A549 (cell line): ENCODE results near the gene COPZ1.

Source experiments
- ESRRA ChIP-seq: fragments of 150-350 bp; IDR thresholded peaks from 2 replicates; pipeline ENCODE4 v1.6.1; 2014; ENCODE audit warnings: mild to moderate bottlenecking, low read length, borderline replicate concordance
- HDAC2 ChIP-seq: fragments of 200-600 bp; sonication (generic); IDR thresholded peaks from 2 replicates; pipeline ENCODE4 v1.6.1; 2016
- MAX ChIP-seq: IDR thresholded peaks from 2 replicates; pipeline ENCODE4 v1.6.1; 2012
- MYC ChIP-seq: IDR thresholded peaks from 2 replicates; pipeline ENCODE4 v1.6.1; 2012; ENCODE audit warnings: mild to moderate bottlenecking, inconsistent platforms, low read length, improper control_type of control experiment, borderline replicate concordance
- NFE2L2 ChIP-seq: fragments of 150-350 bp; conservative IDR thresholded peaks from 2 replicates; pipeline ENCODE4 v1.6.1; 2014; ENCODE audit warnings: low read length
- PHF8 ChIP-seq: fragments of 200-600 bp; sonication (generic); IDR thresholded peaks from 2 replicates; pipeline ENCODE4 v1.6.1; 2016; ENCODE audit warnings: low read depth, mild to moderate bottlenecking, antibody characterized with exemption, moderate library complexity, borderline replicate concordance
- POLR2A ChIP-seq: IDR thresholded peaks from 2 replicates; pipeline ENCODE4 v1.6.1; 2012; ENCODE audit warnings: mild to moderate bottlenecking, low read length
- RAD21 ChIP-seq, 2 experiments: fragments of >200 bp in 1 of 2; sonication (Bioruptor Twin) in 1 of 2; formaldehyde crosslinking in 1 of 2; IDR thresholded peaks in 1 of 2; conservative IDR thresholded peaks in 1 of 2; 2 replicates in 1 of 2; 3 replicates in 1 of 2; pipeline ENCODE4 v1.6.1; 2012 to 2018; ENCODE audit warnings: inconsistent platforms in 1 of 2
- RCOR1 ChIP-seq: fragments of 150-350 bp; IDR thresholded peaks from 2 replicates; pipeline ENCODE4 v1.6.1; 2014; ENCODE audit warnings: antibody characterized with exemption, low read length, low read depth
- RFX5 ChIP-seq: fragments of 450-650 bp; IDR thresholded peaks from 2 replicates; pipeline ENCODE4 v1.7.1; 2014; ENCODE audit warnings: antibody characterized with exemption, mild to moderate bottlenecking, moderate library complexity
- TF ChIP-seq, protein P1 (sequence below): fragments of >200 bp; sonication (Bioruptor Twin); formaldehyde crosslinking; IDR thresholded peaks from 3 replicates; pipeline ENCODE4 v1.5.1; 2016
- TF ChIP-seq, protein P2 (sequence below): fragments of >200 bp; sonication (Bioruptor Twin); formaldehyde crosslinking; IDR thresholded peaks from 2 replicates; pipeline ENCODE4 v1.6.1; 2016

DNA sequence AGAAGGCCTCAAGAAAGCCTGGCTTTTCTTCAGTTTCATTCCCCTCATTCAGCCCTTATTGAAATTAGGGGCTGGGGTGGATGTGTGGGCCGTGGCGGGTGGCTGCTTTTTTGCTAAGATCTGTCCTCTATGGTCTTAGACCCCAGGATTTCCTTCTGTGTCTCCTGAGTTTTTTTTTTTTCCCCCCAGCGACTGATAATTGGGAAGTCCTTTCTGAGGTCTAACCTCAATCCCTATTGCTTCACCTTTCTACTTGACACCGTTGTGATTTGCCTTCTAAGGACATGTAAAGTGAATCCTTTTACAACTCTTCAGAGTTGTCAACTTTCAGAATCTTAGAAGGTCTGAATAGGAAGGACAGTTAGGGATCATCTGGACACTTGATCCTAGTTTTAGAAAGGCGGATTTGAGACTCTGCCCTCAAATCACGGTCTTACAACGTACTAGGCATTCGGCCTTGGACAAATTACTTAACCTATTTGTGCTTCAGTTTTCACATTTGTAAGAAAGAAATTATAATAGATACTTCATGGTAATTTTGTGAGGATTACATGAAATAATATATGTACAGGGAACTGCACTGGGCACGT lies 34.9 kb downstream of the COPZ1 start:
- TF ChIP-seq POLR2A = no peak
- no peak for TF ChIP-seq ESRRA
- TF ChIP-seq, protein P1, sequence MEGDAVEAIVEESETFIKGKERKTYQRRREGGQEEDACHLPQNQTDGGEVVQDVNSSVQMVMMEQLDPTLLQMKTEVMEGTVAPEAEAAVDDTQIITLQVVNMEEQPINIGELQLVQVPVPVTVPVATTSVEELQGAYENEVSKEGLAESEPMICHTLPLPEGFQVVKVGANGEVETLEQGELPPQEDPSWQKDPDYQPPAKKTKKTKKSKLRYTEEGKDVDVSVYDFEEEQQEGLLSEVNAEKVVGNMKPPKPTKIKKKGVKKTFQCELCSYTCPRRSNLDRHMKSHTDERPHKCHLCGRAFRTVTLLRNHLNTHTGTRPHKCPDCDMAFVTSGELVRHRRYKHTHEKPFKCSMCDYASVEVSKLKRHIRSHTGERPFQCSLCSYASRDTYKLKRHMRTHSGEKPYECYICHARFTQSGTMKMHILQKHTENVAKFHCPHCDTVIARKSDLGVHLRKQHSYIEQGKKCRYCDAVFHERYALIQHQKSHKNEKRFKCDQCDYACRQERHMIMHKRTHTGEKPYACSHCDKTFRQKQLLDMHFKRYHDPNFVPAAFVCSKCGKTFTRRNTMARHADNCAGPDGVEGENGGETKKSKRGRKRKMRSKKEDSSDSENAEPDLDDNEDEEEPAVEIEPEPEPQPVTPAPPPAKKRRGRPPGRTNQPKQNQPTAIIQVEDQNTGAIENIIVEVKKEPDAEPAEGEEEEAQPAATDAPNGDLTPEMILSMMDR = no peak
- TF ChIP-seq RAD21 (conservative IDR thresholded peaks at IDR 0.05 in 1 of 2, IDR thresholded peaks at IDR 0.05 in 1 of 2) = no peak
- no peak for TF ChIP-seq MYC
- no peak for TF ChIP-seq RCOR1
- TF ChIP-seq MAX = no peak
- no peak for TF ChIP-seq PHF8
- TF ChIP-seq RFX5 = no peak
- no peak for TF ChIP-seq NFE2L2
- TF ChIP-seq HDAC2 = peak; percentile 93; the same call in 1 of the 2 replicates
- TF ChIP-seq, protein P2, sequence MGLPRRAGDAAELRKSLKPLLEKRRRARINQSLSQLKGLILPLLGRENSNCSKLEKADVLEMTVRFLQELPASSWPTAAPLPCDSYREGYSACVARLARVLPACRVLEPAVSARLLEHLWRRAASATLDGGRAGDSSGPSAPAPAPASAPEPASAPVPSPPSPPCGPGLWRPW = no peak
